Measurements from ENCODE around the gene C1orf174.

DNA sequence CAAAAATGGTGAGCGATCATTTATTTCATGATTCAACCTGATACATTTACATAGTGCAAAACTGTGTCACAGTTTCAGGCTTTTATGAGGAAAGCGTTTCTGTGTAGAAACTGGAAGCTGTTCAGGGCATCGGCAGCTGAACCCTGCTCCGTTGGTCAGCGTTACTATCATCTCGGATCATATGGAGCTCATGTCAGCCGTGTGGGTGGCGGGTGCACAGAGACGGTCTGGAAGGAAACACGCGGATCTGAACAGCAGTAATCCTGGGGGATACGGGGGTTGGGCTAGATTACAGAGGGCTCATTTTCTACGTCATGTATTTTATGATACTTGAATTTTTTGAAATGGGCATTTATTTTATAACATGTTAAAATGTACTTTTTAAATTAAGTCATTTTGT is 15.1 kb downstream of the C1orf174 start:
- TF ChIP-seq, protein P1, sequence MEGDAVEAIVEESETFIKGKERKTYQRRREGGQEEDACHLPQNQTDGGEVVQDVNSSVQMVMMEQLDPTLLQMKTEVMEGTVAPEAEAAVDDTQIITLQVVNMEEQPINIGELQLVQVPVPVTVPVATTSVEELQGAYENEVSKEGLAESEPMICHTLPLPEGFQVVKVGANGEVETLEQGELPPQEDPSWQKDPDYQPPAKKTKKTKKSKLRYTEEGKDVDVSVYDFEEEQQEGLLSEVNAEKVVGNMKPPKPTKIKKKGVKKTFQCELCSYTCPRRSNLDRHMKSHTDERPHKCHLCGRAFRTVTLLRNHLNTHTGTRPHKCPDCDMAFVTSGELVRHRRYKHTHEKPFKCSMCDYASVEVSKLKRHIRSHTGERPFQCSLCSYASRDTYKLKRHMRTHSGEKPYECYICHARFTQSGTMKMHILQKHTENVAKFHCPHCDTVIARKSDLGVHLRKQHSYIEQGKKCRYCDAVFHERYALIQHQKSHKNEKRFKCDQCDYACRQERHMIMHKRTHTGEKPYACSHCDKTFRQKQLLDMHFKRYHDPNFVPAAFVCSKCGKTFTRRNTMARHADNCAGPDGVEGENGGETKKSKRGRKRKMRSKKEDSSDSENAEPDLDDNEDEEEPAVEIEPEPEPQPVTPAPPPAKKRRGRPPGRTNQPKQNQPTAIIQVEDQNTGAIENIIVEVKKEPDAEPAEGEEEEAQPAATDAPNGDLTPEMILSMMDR (IDR thresholded peaks at IDR 0.05) = no peak
- TF ChIP-seq POLR2A (IDR thresholded peaks at IDR 0.05) = no peak

All from heart left ventricle (tissue), 13 donors.